KG1 (cell line): ENCODE measurements around the gene METTL2B.
A peak's percentile ranks its signal among the peaks of the same experiment; 100 is the strongest.
"Not testable (repeated sequence)": the region's sequence is repeated elsewhere in the genome, so short reads cannot be mapped to it uniquely, and the experiment has no call there.

Source experiments
- DNase-seq: peaks from one replicate; lab custom pipeline; 2025; lab: John Stamatoyannopoulos, UW

METTL2B gene

DNA sequence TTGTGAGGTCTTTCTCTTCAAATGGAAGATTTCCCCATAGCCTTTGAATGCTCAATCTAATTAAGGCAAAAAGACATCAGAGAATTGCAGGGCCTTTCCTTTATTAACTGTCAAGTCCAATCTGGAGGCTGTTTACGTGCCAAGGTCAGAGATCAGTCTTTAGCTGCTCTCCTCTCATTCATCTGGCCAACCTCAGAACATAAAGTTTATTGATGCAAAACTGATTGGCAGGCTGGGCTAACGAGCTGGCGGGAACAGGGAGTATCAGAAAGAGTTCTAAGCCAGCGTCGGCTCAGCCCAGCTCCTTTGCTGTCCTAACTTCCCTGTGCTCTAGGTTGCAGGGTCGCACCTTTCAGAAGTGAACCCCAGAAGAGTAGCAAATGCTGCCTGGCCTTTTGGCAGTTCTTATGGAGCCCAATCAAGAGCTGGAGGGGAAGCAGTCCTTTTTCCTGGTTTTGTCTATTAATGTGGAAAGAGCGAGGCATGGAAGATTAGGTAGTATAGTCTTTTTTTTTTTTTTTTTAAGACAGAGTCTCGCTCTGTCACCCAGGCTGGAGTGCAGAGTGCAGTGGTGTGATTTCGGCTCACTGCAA lies 47.5 kb downstream of the METTL2B start:
- not testable (repeated sequence) for DNase-seq

DNA sequence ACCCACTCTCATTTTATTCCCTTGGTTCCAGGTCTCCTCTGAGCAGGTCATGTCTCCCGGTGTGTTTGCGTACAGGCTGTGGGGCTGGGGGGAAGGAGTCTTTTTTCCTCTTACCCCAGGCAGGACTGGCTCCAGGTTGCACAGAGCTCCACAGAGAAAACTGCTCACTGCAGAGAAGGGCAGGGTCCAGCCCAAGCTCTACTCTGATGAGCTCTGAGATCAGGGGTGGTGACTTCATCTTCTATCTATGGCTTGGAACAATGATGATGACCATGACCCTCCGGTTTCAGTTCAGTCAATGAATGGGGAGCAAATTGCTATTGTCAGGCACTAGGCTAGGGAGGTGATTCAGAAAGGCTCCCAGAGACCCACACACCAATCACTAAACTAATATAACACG lies 49.0 kb downstream of the METTL2B start:
- DNase-seq, result not testable (repeated sequence)

DNA sequence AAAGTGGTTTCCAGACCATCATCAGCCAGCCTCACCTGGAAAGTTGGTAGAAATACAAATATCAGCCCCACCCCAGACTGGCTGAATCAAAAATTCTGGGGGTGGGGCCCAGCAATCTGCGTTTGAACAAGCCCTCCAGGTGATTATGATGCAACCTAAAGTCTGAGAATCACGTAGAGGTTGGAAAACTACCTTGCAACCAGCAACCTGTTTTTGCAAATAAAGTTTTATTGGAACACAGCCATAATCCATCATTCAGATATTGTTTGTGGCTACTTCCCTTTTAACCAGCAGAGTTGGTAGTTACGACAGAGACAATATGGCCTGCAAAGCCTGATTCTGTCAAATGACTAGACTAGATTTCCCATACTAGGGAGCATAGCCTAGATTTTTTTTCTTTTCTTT lies 49.5 kb downstream of the METTL2B start:
- DNase-seq, result not testable (repeated sequence)

DNA sequence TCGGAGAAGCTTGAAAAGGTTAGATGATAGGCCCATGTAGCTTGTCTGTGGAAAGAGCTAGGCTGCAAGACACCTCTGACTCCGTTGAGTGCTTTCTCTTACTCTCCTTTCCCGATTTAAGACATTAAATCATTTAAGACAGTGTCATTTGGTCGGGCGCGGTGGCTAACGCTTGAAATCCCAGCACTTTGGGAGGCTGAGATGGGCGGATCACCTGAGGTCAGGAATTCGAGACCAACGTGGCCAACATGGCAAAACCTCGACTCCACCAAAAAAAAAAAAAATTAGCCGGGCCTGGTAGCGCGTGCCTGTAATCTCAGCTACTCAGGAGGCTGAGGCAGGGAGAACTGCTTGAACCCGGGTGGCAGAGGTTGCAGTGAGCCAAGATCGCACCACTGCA lies 52.6 kb downstream of the METTL2B start:
- DNase-seq, result not testable (repeated sequence)

DNA sequence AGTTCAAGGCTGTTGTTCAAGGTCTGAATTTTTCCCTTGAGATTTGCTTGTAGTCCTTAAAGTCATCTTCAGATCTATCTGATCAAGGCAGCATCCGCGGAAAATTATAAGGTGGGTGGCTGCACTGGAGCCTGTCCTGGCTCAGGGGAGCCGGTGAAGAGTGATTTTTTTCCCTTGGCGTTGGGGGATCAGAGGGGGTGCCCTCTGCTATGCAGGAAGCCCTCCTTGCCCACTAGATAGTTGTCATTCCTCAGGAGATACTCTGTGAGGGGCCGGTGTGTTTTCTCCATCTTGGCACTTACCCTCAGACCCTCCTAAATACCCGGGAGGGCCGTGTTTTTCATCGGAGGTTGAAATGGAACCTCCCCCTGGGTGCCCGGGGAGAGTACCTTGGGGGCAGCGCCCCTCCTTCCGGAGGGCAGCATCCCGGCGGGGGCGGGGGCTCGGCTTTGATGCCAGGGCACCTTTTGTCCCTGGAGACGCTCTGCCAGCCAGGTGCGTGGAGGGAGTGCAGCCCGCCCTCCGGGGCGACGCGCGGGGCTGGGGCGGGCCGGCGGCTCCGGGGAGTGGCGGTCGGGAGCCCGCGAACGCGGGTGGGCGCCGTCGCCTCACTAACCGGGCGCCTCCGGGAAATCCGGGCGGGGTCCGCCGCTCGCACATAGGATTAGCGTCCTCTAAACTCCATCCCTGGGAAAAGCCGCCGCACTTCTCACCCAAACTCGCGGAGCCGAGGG lies 53.7 kb downstream of the METTL2B start:
- not testable (repeated sequence) for DNase-seq

DNA sequence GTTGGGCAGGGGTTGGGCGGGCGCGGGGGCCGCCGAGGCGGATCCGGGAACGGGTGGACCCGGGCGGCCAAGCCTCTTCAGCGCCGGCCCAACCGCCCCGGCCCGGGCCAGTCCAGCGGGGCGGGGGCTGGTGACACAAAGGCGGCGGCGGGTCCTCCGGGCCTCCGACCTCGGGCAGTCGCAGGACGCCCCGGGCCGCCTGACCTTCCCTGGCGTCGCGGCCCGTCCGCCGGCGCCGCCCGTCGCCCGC lies 54.2 kb downstream of the METTL2B start:
- no peak for DNase-seq

DNA sequence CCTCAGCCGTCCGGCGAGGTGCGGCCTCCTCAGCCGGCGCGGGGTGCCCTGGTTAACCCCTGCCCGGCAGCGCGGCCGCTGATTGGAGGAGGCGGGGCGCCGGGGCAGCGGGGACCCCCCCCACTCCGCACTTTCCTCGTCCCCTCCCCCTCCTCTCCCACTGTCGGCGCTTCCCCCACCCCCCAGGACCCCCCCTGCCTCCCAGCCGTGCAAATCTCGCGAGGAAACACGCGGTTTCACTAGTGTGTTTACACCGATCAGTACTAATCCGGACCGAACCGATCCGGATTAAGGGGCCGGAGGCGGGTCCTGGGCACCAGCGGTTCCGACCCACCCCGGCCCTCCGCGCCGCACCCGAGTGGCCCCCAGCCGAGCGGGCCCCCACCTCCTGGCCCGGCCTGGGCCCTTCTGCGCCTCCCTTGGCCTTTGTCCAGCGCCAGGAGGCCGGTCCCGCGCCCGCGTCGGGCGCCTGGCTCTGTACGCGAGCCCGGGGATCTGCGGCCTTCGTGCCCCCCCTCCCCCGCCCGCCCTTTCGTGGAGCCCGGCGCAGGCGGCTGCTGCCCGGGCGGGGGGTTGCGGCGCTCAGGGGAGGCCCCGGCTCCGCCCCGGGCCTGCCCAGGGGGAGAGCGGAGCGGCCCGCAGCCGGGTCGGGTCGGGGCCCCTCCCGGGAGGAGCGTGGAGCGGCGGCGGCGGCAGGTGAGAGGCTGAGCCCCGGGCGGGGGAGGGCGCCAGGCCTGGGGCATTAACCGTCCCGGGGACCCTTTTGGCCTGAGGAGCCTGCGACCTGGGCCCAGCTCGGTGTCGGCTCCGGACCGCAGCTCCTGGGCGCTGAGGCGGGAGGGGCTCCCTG lies 54.8 kb downstream of the METTL2B start:
- peak; percentile 14 for DNase-seq

DNA sequence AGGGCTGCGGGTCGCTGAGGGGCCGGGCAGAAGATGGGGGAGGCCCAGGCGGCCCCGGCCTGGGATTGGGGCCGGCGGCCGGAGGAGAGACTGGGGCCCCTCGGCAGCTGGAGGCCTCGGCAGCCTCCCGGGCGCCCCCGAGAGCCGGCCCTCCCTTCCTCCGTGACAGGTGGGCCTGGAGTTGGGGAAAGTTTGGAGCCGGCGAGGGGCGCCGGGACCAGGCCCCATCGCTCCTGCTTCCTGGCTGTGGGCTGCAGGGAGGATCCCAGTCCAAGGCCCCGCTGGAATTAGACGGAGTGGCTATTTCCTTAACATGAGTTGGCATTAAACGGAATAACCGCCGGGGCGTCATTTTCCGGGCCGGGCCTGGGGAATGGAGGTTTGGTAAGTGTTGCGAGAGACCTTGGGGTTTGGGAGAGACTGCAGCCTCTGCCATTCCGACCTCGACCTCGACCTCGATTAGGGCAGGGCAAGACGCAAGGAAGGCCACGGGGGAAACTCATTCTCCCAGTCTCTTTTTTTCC lies 55.5 kb downstream of the METTL2B start:
- not testable (repeated sequence) for DNase-seq

DNA sequence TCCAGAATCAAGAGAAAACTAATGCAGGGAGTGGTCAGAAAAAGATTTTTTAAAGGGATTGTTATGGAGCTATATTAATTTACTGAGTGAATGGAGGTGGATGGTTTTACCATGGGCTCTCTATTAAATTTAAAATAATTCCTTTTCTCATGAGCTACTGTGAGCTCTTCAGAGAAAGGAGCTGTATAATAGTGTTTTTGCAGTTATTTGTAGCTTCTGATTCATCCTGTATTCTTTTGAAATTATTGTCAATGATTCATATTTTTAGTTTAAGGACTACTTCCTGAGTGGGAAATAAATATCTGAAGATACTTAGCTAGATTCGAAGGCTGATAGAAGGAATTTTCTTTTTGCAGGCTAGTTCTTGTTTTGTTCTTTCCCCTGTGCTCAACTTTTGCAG lies 56.4 kb downstream of the METTL2B start:
- DNase-seq, result not testable (repeated sequence)

DNA sequence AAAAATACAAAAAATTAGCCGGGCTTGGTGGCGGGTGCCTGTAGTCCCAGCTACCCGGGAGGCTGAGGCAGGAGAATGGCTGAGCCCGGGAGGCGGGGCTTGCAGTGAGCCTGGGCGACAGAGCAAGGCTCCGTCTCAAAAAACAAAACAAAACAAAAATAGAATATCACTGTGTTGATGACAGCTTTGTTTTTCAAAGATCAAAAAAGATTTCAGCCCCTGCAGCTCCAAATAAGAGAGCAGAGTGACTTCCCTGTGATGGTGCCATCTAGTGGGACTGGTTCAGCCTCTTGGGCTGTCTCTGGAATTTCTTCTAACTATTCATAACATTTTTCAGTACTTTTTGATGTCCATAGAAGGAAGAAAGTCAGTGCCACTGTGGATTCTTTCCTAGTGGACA lies 60.9 kb downstream of the METTL2B start:
- DNase-seq, result not testable (repeated sequence)

DNA sequence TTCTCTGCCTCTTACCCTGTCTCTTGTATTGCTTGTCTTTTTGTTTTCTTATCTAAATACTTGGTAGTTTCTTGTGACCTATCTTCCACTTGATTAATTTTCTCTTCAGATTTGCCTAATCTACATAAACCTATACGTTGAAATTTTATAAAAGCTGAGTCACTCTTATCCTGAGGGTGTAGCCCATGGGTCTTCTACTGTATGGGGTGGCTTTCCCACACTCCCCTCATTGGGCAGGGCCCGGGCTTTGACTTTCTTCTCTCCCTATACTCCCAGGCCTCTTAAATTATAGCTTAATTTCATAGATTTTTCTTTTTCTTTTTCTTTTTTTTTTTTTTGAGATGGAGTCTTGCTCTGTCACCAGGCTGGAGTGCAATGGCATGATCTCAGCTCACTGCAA lies 66.0 kb downstream of the METTL2B start:
- DNase-seq, result not testable (repeated sequence)

DNA sequence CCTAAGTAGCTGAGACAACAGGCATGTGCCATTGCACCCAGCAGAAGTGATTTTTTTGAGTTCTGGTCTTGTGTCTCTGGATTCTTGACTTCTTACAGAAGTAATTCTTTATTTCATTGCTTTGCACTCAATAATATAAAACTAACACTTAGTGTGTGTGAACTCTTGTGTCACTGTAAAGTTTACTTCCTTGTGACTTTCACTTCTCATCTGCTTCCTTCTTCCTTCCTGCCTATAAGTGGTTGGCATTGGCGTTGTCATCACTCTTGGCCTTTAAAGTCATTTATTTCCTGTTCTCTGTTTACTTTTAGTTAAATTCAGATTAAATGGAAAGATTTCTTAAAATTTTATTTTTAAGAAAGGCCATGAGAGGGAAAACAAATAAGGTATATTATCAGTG lies 66.8 kb downstream of the METTL2B start:
- not testable (repeated sequence) for DNase-seq

DNA sequence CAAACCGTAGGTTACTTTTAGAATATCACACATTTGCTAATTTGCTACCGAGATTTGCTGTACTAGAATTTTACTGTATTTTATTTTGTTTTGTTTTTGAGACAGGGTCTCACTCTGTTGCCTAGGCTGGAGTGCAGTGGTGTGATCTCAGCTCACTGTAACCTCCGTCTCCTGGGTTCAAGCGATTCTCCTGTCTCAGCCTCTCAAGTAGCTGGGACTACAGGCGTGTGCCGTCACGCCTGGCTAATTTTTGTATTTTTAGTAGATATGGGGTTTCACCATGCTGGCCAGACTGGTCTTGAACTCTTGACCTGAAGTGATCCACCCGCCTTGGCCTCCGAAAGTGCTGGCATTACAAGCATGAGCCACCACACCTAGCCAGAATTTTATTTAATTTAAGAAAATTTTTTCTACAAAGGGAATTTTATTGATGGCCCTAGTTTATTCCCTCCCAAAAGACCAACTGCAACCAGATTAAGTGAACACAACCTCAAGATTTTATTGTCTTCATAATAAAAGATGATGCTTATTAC lies 69.8 kb downstream of the METTL2B start:
- DNase-seq, result not testable (repeated sequence)

DNA sequence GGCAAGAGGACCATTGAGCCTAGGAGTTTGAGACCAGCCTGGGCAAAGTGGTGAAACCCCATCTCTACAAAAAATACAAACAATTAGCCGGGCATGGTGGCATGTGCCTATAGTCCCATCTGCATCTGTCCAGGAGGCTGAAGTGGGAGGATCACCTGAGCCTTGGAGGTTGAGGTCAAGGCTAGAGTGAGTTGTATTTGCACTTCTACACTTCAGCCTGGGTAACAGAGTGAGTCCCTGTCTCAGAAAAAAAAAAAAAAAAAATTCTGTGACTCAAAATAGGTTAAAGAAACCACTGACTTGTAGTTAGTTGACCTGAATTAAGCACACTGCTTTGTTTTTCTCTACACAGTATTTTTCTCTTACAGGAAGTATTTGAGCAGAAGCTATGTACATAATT lies 74.4 kb downstream of the METTL2B start:
- no peak for DNase-seq

DNA sequence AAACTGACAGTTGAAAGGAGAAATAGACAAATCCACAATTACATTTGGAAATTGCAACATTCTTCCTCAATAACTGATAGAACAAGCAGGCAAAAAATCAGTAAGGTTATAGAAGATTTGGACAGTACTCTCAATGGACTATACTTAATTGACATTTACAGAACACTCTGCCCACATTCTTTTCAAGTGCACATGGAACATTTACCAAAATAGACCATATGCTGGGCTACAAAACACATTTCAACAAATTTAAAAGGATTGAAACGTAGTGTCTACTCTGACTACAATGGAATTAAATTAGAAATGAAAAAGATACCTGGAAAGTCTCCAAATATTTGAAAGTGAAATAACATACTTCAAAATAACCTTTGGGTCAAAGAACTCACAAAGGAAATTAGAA lies 77.8 kb downstream of the METTL2B start:
- not testable (repeated sequence) for DNase-seq
